Measurements from ENCODE around the gene PEX26. TPM values are rescaled to one million over a fixed set of nuclear protein-coding genes. Genes with fewer than 3 reads are reported as not detected.

Gene PEX26
- total and polyA plus RNA-seq, 2 donors (not counting 1 experiment from before 2014, with no cell fraction given), result 10.9 to 33.4 TPM

DNA sequence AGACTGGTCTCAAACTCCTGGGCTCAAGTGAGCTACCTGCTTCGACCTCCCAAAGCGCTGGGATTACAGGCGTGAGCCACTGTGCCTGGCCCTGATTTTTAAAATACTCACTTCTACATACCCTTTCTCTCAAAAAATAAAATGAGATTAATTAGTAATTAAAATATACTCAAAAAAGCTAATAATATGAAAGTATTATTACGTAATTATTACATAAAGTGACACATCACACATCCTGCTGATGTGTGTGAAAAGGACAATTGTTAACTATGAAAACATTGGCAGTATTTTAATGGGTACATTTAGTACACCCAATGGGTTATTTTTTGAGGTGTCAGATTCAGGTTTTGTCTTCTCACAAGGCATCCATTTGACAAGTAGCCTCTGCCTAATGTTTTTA lies 32.0 kb upstream of the PEX26 start:
- H3K9ac ChIP-seq (ENCODE audit: low read length), result no peak overlapping the region
- H2AFZ ChIP-seq (ENCODE audit: insufficient read depth, low read depth, low read length, poor library complexity, severe bottlenecking), result no peak overlapping the region
- Mint-ChIP-seq H3K27me3 (no peaks in the 10 kb centered on the region), H3K4me1 (peaks cover 6% of the 10 kb centered on the region), H3K27ac (no peak overlapping the region), H3K9me3 (ENCODE audit: insufficient read depth) (no peaks in the 10 kb centered on the region), H3K4me3 (no peak overlapping the region)
- POLR2A ChIA-PET, result no interaction called here
- H3K4me1 ChIP-seq (ENCODE audit: control insufficient read depth in 2 of 2, insufficient read depth in 2 of 2, low read length in 2 of 2), result peaks cover 0 to 5% of the 10 kb centered on the region in 2 donors
- H4K20me1 ChIP-seq (ENCODE audit: control insufficient read depth, insufficient read depth, low read length, poor library complexity, severe bottlenecking), result no peaks in the 10 kb centered on the region
- WGBS (ENCODE audit: insufficient coverage), result no CpG with 5 or more reads among the region's 4 CpGs
- TF ChIP-seq EZH2 (IDR thresholded peaks at IDR 0.05; ENCODE audit: borderline replicate concordance, insufficient read depth, low read depth, low read length, poor library complexity, severe bottlenecking), result no peak
- no peak for TF ChIP-seq CTCF (IDR thresholded peaks at IDR 0.05)
- H3K27ac ChIP-seq (ENCODE audit: low read length in 2 of 2), result no peak overlapping the region
- intact Hi-C loops (cut with micrococcal nuclease), result no loop called here
- DNase-seq (no peak), ATAC-seq (ENCODE audit: low read depth) (no peak)
- H3K36me3 ChIP-seq (replicated peaks in 1 of 2; ENCODE audit: control extremely low read depth in 1 of 2, control insufficient read depth in 1 of 2, extremely low read depth in 1 of 2, insufficient read depth in 2 of 2, low read length in 1 of 2), result no peaks in the 10 kb centered on the region
- no peaks in the 10 kb centered on the region for H3K27me3 ChIP-seq (replicated peaks in 1 of 4; ENCODE audit: control extremely low read depth in 1 of 4, control insufficient read depth in 3 of 4, insufficient read depth in 4 of 4, low read length in 3 of 4)
- CTCF ChIA-PET, result interaction anchor here (4.6 kb wide), 1 partner anchor 30 kb away, joined by 21 read pairs; no protein-coding TSS in a partner anchor
- no peak overlapping the region for H3K4me2 ChIP-seq (replicated peaks; ENCODE audit: low read depth, low read length, poor library complexity, severe bottlenecking)
- no peak overlapping the region for H3K4me3 ChIP-seq (ENCODE audit: control extremely low read depth in 1 of 5, extremely low read depth in 1 of 5, insufficient read depth in 1 of 5, low read depth in 2 of 5, low read length in 4 of 5)
- H3K79me2 ChIP-seq (ENCODE audit: control insufficient read depth, insufficient read depth, low read length), result no peaks in the 10 kb centered on the region
- no peaks in the 10 kb centered on the region for H3K9me3 ChIP-seq (ENCODE audit: control extremely low read depth in 1 of 3, control insufficient read depth in 2 of 3, insufficient read depth in 1 of 3, low read length in 2 of 3)

DNA sequence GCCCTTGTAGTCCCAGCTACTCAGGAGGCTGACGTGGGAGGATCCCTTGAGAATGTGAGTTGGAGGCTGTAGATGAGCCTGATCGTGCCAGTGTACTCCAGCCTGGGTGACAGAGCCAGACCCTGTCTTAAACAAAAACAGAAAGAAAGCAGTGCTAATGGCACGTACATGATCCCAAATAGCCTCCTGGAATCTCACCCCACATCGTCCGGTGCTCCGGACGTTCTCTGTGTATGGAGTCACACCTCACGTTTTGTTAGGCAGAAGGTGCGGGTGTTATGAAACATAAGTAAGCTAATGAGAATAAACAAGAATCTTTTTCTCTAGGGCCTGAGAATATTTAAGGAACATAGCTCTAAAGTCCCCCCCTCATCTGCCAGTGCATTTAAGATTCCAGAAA lies 29.7 kb upstream of the PEX26 start:
- H3K9ac ChIP-seq (ENCODE audit: low read length), result no peak overlapping the region
- H3K9me3 ChIP-seq (ENCODE audit: control extremely low read depth in 1 of 3, control insufficient read depth in 2 of 3, insufficient read depth in 1 of 3, low read length in 2 of 3), result no peaks in the 10 kb centered on the region
- H3K4me2 ChIP-seq (replicated peaks; ENCODE audit: low read depth, low read length, poor library complexity, severe bottlenecking), result no peak overlapping the region
- no peaks in the 10 kb centered on the region for H3K27me3 ChIP-seq (replicated peaks in 1 of 4; ENCODE audit: control extremely low read depth in 1 of 4, control insufficient read depth in 3 of 4, insufficient read depth in 4 of 4, low read length in 3 of 4)
- ChIA-PET POLR2A (no interaction called here), CTCF (interaction anchor here (4.6 kb wide), 1 partner anchor 28 kb away, joined by 21 read pairs; no protein-coding TSS in a partner anchor)
- no peaks in the 10 kb centered on the region for H3K79me2 ChIP-seq (ENCODE audit: control insufficient read depth, insufficient read depth, low read length)
- Mint-ChIP-seq H3K9me3 (ENCODE audit: insufficient read depth) (no peaks in the 10 kb centered on the region), H3K27ac (no peak overlapping the region), H3K27me3 (no peaks in the 10 kb centered on the region), H3K4me1 (peaks cover 6% of the 10 kb centered on the region), H3K4me3 (peak overlapping the region; percentile 13)
- 95% methylated on average over 2 of the region's 9 CpGs for WGBS (ENCODE audit: insufficient coverage)
- no peak overlapping the region for H2AFZ ChIP-seq (ENCODE audit: insufficient read depth, low read depth, low read length, poor library complexity, severe bottlenecking)
- ATAC-seq (ENCODE audit: low read depth), result no peak
- no peak for DNase-seq
- TF ChIP-seq CTCF (IDR thresholded peaks at IDR 0.05) (no peak), EZH2 (IDR thresholded peaks at IDR 0.05; ENCODE audit: borderline replicate concordance, insufficient read depth, low read depth, low read length, poor library complexity, severe bottlenecking) (no peak)
- H3K4me3 ChIP-seq (ENCODE audit: control extremely low read depth in 1 of 5, extremely low read depth in 1 of 5, insufficient read depth in 1 of 5, low read depth in 2 of 5, low read length in 4 of 5), result no peak overlapping the region
- H4K20me1 ChIP-seq (ENCODE audit: control insufficient read depth, insufficient read depth, low read length, poor library complexity, severe bottlenecking), result no peaks in the 10 kb centered on the region
- H3K27ac ChIP-seq (ENCODE audit: low read length in 2 of 2), result no peak overlapping the region
- intact Hi-C loops (cut with micrococcal nuclease), result no loop called here
- H3K36me3 ChIP-seq (replicated peaks in 1 of 2; ENCODE audit: control extremely low read depth in 1 of 2, control insufficient read depth in 1 of 2, extremely low read depth in 1 of 2, insufficient read depth in 2 of 2, low read length in 1 of 2), result no peaks in the 10 kb centered on the region
- H3K4me1 ChIP-seq (ENCODE audit: control insufficient read depth in 2 of 2, insufficient read depth in 2 of 2, low read length in 2 of 2), result peaks cover 0 to 5% of the 10 kb centered on the region in 2 donors

Data from B cell (primary cell).